HCT116 (cell line): Measurements from ENCODE around the gene EIF4E1B. TPM values are rescaled to one million over a fixed set of nuclear protein-coding genes. Genes with fewer than 3 reads are reported as not detected.

ENCODE experiments used
- ATAC-seq: fragments of 200-7000 bp; cut with Tn5 transposase; 2 replicates; pipeline ENCODE4 v1.9.1; 2020; ENCODE audit warnings: mild to moderate bottlenecking, moderate library complexity
- BruUV-seq: library from RNA; stranded (reverse); fragments of 400-500 nt; replicated peaks from 2 replicates; lab custom pipeline; 2021; lab: Mats Ljungman, UMichigan
- CTCF ChIA-PET: fragments of 300-600 bp; sonication (Branson Sonifier 250); formaldehyde crosslinking; loops from one replicate; lab custom pipeline; 2021; ENCODE audit warnings: antibody characterized with exemption; lab: Charles Lee
- POLR2A ChIA-PET: fragments of 300-600, 350-600 bp; sonication (Branson Sonifier 250); formaldehyde crosslinking; loops from one replicate; lab custom pipeline; 2021; ENCODE audit warnings: antibody characterized with exemption; lab: Charles Lee
- RAD21 ChIA-PET, 2 experiments: fragments of 300-600 bp; sonication (Branson Sonifier 250); formaldehyde crosslinking; loops; one replicate each; lab custom pipeline; 2023; ENCODE audit warnings: low total read pairs in 2 of 2; ENCODE audit not compliant: uncharacterized antibody in 2 of 2, unreplicated experiment in 2 of 2, low non-redundant PET in 1 of 2; lab: Charles Lee
- DNase-seq: peaks from one replicate; pipeline ENCODE4 v3.0.0-alpha.2; 2010; ENCODE audit warnings: low read depth, low spot score
- H2AFZ ChIP-seq: fragments of 200-600 bp; shearing (Covaris generic), sonication (generic); 2 replicates; pipeline ENCODE4 v1.6.1; 2017; ENCODE audit warnings: low read depth, mixed run types, mixed read lengths, antibody characterized with exemption, low read length; ENCODE audit not compliant: poor library complexity, severe bottlenecking
- H3K27ac ChIP-seq: 2 replicates; pipeline ENCODE4 v1.5.1; 2012; ENCODE audit warnings: low read depth, low read length
- H3K27me3 ChIP-seq: fragments of 200-600 bp; sonication (generic); 2 replicates; pipeline ENCODE4 v1.6.1; 2016; ENCODE audit warnings: mixed run types, low read length, mixed read lengths; ENCODE audit not compliant: insufficient read depth
- H3K36me3 ChIP-seq, 2 experiments: fragments of 200-500 bp in 1 of 2; fragments of 200-600 bp in 1 of 2; sonication (Bioruptor generic) in 1 of 2; sonication (generic) in 1 of 2; 2 replicates each; pipeline versions ENCODE4 v1.5.1 to v1.6.1; 2014 to 2016; ENCODE audit warnings: low read length in 2 of 2, inconsistent platforms in 1 of 2, mixed read lengths in 1 of 2, mixed run types in 1 of 2; ENCODE audit not compliant: insufficient read depth in 2 of 2, control insufficient read depth in 1 of 2
- H3K4me1 ChIP-seq, 2 experiments: fragments of 200-600 bp in 1 of 2; sonication (generic) in 1 of 2; 2 replicates each; pipeline versions ENCODE4 v1.5.1 to v1.6.1; 2012 to 2017; ENCODE audit warnings: low read length in 2 of 2, inconsistent platforms in 1 of 2, mild to moderate bottlenecking in 1 of 2, mixed read lengths in 1 of 2, mixed run types in 1 of 2, moderate library complexity in 1 of 2; ENCODE audit not compliant: insufficient read depth in 2 of 2, control insufficient read depth in 1 of 2
- H3K4me2 ChIP-seq: fragments of 200-600 bp; sonication (generic); 2 replicates; pipeline ENCODE4 v1.6.1; 2017; ENCODE audit warnings: mixed run types, low read length, mixed read lengths
- H3K4me3 ChIP-seq, 2 experiments: fragments of 200-600 bp in 1 of 2; sonication (generic) in 1 of 2; replicated peaks in 1 of 2; 2 replicates each; pipeline ENCODE4 v1.5.1; 2011 to 2016; ENCODE audit warnings: low read length in 2 of 2, control low read depth in 1 of 2, low read depth in 1 of 2, mild to moderate bottlenecking in 1 of 2, mixed read lengths in 1 of 2, mixed run types in 1 of 2
- H3K79me2 ChIP-seq: fragments of 200-600 bp; sonication (generic); 2 replicates; pipeline ENCODE4 v1.6.1; 2017; ENCODE audit warnings: mild to moderate bottlenecking, mixed run types, low read length, moderate library complexity, mixed read lengths; ENCODE audit not compliant: insufficient read depth
- H3K9ac ChIP-seq: fragments of 200-600 bp; sonication (generic); 2 replicates; pipeline ENCODE4 v1.6.1; 2016; ENCODE audit warnings: low read length, mixed read lengths
- H3K9me2 ChIP-seq: fragments of 200-600 bp; sonication (generic), shearing (Covaris generic); 2 replicates; pipeline ENCODE4 v1.6.1; 2017; ENCODE audit warnings: mixed run types, mild to moderate bottlenecking, moderate library complexity; ENCODE audit not compliant: insufficient read depth
- H3K9me3 ChIP-seq, 2 experiments: fragments of 200-500 bp in 1 of 2; fragments of 200-600 bp in 1 of 2; sonication (Bioruptor generic) in 1 of 2; sonication (generic) in 1 of 2; 2 replicates each; pipeline ENCODE4 v1.6.1; 2014 to 2017; ENCODE audit warnings: low read length in 2 of 2, mixed read lengths in 2 of 2, inconsistent platforms in 1 of 2, low read depth in 1 of 2, mild to moderate bottlenecking in 1 of 2, mixed run types in 1 of 2, moderate library complexity in 1 of 2; ENCODE audit not compliant: control insufficient read depth in 1 of 2, insufficient read depth in 1 of 2
- H4K20me1 ChIP-seq: fragments of 200-600 bp; sonication (generic), shearing (Covaris generic); 2 replicates; pipeline ENCODE4 v1.6.1; 2017; ENCODE audit warnings: mixed run types, mild to moderate bottlenecking, moderate library complexity; ENCODE audit not compliant: insufficient read depth
- CBX3 ChIP-seq: IDR thresholded peaks from 2 replicates; pipeline ENCODE4 v1.6.1; 2012; ENCODE audit warnings: low read depth
- FOSL1 ChIP-seq: IDR thresholded peaks from 2 replicates; pipeline ENCODE4 v1.6.1; 2012; ENCODE audit warnings: low read depth
- POLR2A ChIP-seq: IDR thresholded peaks from 2 replicates; pipeline ENCODE4 v1.7.0; 2011; ENCODE audit warnings: borderline replicate concordance; ENCODE audit not compliant: insufficient read depth, insufficient read length; ENCODE audit errors: extremely low read depth
- REST ChIP-seq: IDR thresholded peaks from 2 replicates; pipeline ENCODE4 v1.6.1; 2012; ENCODE audit warnings: low read depth
- YY1 ChIP-seq: IDR thresholded peaks from 2 replicates; pipeline ENCODE4 v1.6.1; 2011; ENCODE audit warnings: low read length, low read depth, moderate library complexity, mild to moderate bottlenecking; ENCODE audit not compliant: insufficient replicate concordance; ENCODE audit errors: extremely low read depth
- intact Hi-C: fragments of 100-400 bp; cut with micrococcal nuclease; formaldehyde crosslinking; loops from 2 replicates; pipeline ENCODE4 v1.10.0; 2022
- total RNA-seq: library from RNA; stranded (reverse); gene quantifications from one replicate; pipeline ENCODE4 v1.2.1, GENCODE V29; 2021; ENCODE audit not compliant: unreplicated experiment
- TF ChIP-seq, protein P1 (sequence below), 3 experiments: fragments of 200-600 bp in 1 of 3; sonication (generic) in 1 of 3; IDR thresholded peaks in 2 of 3; conservative IDR thresholded peaks in 1 of 3; 2 replicates each; pipeline ENCODE4 v1.5.1; 2012 to 2017; ENCODE audit warnings: low read depth in 2 of 3, low read length in 2 of 3, antibody characterized with exemption in 1 of 3, borderline replicate concordance in 1 of 3, control low read depth in 1 of 3, mild to moderate bottlenecking in 1 of 3, mixed read lengths in 1 of 3, mixed run types in 1 of 3, moderate library complexity in 1 of 3; ENCODE audit not compliant: insufficient read depth in 1 of 3

EIF4E1B gene
- total RNA-seq, 1 experiment from 2014 or later = 0.07 TPM

- peaks cover 0 to 18% of the 10 kb centered on the region in 2 experiments; a peak in 2 of 4 replicates for H3K4me1 ChIP-seq
- POLR2A ChIA-PET = no interaction called here
- CTCF ChIA-PET = no interaction called here
- H3K27ac ChIP-seq = no peak overlapping the region
- H3K9ac ChIP-seq = no peak overlapping the region
- H3K9me3 ChIP-seq = no peaks in the 10 kb centered on the region
- no peak for DNase-seq
- no peaks in the 10 kb centered on the region for H3K9me2 ChIP-seq
- intact Hi-C loops = no loop called here
- no peak for ATAC-seq
- H3K36me3 ChIP-seq = no peaks in the 10 kb centered on the region
- no peak overlapping the region for H2AFZ ChIP-seq
- no peak overlapping the region for H3K4me2 ChIP-seq
- BruUV-seq = no TSS peak
- RAD21 ChIA-PET = no interaction called here
- H3K27me3 ChIP-seq = peaks cover 5% of the 10 kb centered on the region; the same call in 1 of the 2 replicates
- H3K79me2 ChIP-seq = no peaks in the 10 kb centered on the region
- H4K20me1 ChIP-seq = no peaks in the 10 kb centered on the region
- H3K4me3 ChIP-seq = no peak overlapping the region
- TF ChIP-seq YY1 (no peak), POLR2A (no peak), REST (no peak), FOSL1 (no peak), CBX3 (no peak)
- TF ChIP-seq, protein P1, sequence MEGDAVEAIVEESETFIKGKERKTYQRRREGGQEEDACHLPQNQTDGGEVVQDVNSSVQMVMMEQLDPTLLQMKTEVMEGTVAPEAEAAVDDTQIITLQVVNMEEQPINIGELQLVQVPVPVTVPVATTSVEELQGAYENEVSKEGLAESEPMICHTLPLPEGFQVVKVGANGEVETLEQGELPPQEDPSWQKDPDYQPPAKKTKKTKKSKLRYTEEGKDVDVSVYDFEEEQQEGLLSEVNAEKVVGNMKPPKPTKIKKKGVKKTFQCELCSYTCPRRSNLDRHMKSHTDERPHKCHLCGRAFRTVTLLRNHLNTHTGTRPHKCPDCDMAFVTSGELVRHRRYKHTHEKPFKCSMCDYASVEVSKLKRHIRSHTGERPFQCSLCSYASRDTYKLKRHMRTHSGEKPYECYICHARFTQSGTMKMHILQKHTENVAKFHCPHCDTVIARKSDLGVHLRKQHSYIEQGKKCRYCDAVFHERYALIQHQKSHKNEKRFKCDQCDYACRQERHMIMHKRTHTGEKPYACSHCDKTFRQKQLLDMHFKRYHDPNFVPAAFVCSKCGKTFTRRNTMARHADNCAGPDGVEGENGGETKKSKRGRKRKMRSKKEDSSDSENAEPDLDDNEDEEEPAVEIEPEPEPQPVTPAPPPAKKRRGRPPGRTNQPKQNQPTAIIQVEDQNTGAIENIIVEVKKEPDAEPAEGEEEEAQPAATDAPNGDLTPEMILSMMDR (IDR thresholded peaks at IDR 0.05 in 2 of 3, conservative IDR thresholded peaks at IDR 0.05 in 1 of 3; ENCODE audit: borderline replicate concordance in 1 of 3, insufficient read depth in 1 of 3, low read depth in 2 of 3, low read length in 2 of 3) = no peak
Observed at GRCh38 chr5:176629317-176629852, 1.1 kb upstream of the EIF4E1B start.
